ENCODE results near the gene IFT88.
A peak's percentile ranks its signal among the peaks of the same experiment; 100 is the strongest.

Gene IFT88

GRCh38 chr13:20525601-20526544, 41.1 kb upstream of the IFT88 start, which contains the start of gene CRYL1:
TSS of gene CRYL1 (minus strand) at chr13:20525857. CDS start at chr13:20525794, 63 bp downstream.
- TF ChIP-seq CTCF (IDR thresholded peaks at IDR 0.05; ENCODE audit: control insufficient read depth, extremely low read depth, insufficient read depth) = no peak

GRCh38 chr13:20526664-20527063, 40.3 kb upstream of the IFT88 start:
- no peak for TF ChIP-seq CTCF (IDR thresholded peaks at IDR 0.05; ENCODE audit: control insufficient read depth, extremely low read depth, insufficient read depth)
- DNase-seq (ENCODE audit: low read depth) = no peak
- peak overlapping the region; percentile 71 for H3K4me3 ChIP-seq (ENCODE audit: low read depth, low read length)

More at GRCh38 chr13:20525601-20526544, 41.1 kb upstream of the IFT88 start, which contains the start of gene CRYL1:
- H3K4me3 ChIP-seq (ENCODE audit: low read depth, low read length) = peak within 1 kb of the TSS; percentile 71
- no peak for DNase-seq (ENCODE audit: low read depth)

GRCh38 chr13:20528452-20528851, 38.5 kb upstream of the IFT88 start:
- no peak for TF ChIP-seq CTCF (IDR thresholded peaks at IDR 0.05; ENCODE audit: control insufficient read depth, extremely low read depth, insufficient read depth)
- no peak overlapping the region for H3K4me3 ChIP-seq (ENCODE audit: low read depth, low read length)
- DNase-seq (ENCODE audit: low read depth) = no peak

GRCh38 chr13:20534038-20534608, 32.8 kb upstream of the IFT88 start:
- no peak overlapping the region for H3K4me3 ChIP-seq (ENCODE audit: low read depth, low read length)
- no peak for DNase-seq (ENCODE audit: low read depth)
- TF ChIP-seq CTCF (IDR thresholded peaks at IDR 0.05; ENCODE audit: control insufficient read depth, extremely low read depth, insufficient read depth) = no peak

GRCh38 chr13:20536992-20537391, 30.0 kb upstream of the IFT88 start:
- H3K4me3 ChIP-seq (ENCODE audit: low read depth, low read length) = no peak overlapping the region
- no peak for DNase-seq (ENCODE audit: low read depth)
- TF ChIP-seq CTCF (IDR thresholded peaks at IDR 0.05; ENCODE audit: control insufficient read depth, extremely low read depth, insufficient read depth) = no peak

GRCh38 chr13:20544201-20544923, 22.6 kb upstream of the IFT88 start:
- DNase-seq (ENCODE audit: low read depth) = no peak
- no peak overlapping the region for H3K4me3 ChIP-seq (ENCODE audit: low read depth, low read length)
- TF ChIP-seq CTCF (IDR thresholded peaks at IDR 0.05; ENCODE audit: control insufficient read depth, extremely low read depth, insufficient read depth) = no peak
